SK-N-SH treated with all-trans-retinoic acid at 6 μM for 48 hours (cell line): ENCODE measurements around the gene TAF13.

ENCODE experiments used
- ARNTL ChIP-seq: fragments of 450-650 bp; formaldehyde crosslinking; IDR thresholded peaks from 2 replicates; pipeline ENCODE4 v1.5.0; 2020; ENCODE audit warnings: low read depth, mild to moderate bottlenecking, moderate library complexity, borderline replicate concordance
- CREB5 ChIP-seq: fragments of 250-450 bp; sonication (Bioruptor Pico); IDR thresholded peaks from 2 replicates; pipeline ENCODE4 v1.5.1; 2020; ENCODE audit warnings: low read depth, mild to moderate bottlenecking, moderate library complexity
- ESRRG ChIP-seq: fragments of 250-450 bp; sonication (Bioruptor Pico); IDR thresholded peaks from 2 replicates; pipeline ENCODE4 v1.6.1; 2021; ENCODE audit warnings: mild to moderate bottlenecking
- OSR1 ChIP-seq: fragments of 250-450 bp; sonication (Bioruptor Pico); IDR thresholded peaks from 2 replicates; pipeline ENCODE4 v1.8.0; 2022; ENCODE audit warnings: moderate library complexity, mild to moderate bottlenecking, inconsistent platforms
- PATZ1 ChIP-seq: fragments of 250-450 bp; sonication (Bioruptor Pico); IDR thresholded peaks from 2 replicates; pipeline ENCODE4 v1.8.0; 2020; ENCODE audit warnings: mild to moderate bottlenecking, moderate library complexity, borderline replicate concordance
- RARB ChIP-seq: fragments of 250-450 bp; sonication (Bioruptor Pico); IDR thresholded peaks from 2 replicates; pipeline ENCODE4 v1.8.0; 2021; ENCODE audit warnings: mild to moderate bottlenecking, moderate library complexity
- SNAI2 ChIP-seq: fragments of 250-450 bp; sonication (Bioruptor Pico); IDR thresholded peaks from 2 replicates; pipeline ENCODE4 v1.5.0; 2020; ENCODE audit warnings: mild to moderate bottlenecking, moderate library complexity
- TSHZ2 ChIP-seq: fragments of 250-450 bp; sonication (Bioruptor Pico); IDR thresholded peaks from 2 replicates; pipeline ENCODE4 v1.5.0; 2020; ENCODE audit warnings: mild to moderate bottlenecking, moderate library complexity
- ZFP3 ChIP-seq: fragments of 250-450 bp; sonication (Bioruptor Pico); IDR thresholded peaks from 2 replicates; pipeline ENCODE4 v1.5.0; 2020; ENCODE audit warnings: mild to moderate bottlenecking, moderate library complexity
- ZFP30 ChIP-seq: fragments of 450-650 bp; formaldehyde crosslinking; IDR thresholded peaks from 2 replicates; pipeline ENCODE4 v1.5.0; 2022; ENCODE audit warnings: mild to moderate bottlenecking, moderate library complexity
- ZNF70 ChIP-seq: fragments of 450-650 bp; formaldehyde crosslinking; IDR thresholded peaks from 2 replicates; pipeline ENCODE4 v1.5.0; 2020; ENCODE audit warnings: mild to moderate bottlenecking, moderate library complexity

GRCh38 chr1:109079240-109079622, 3.4 kb upstream of the TAF13 start:
- TF ChIP-seq PATZ1 (CRISPR knock-in tag) (no peak), ESRRG (CRISPR knock-in tag) (no peak), SNAI2 (CRISPR knock-in tag) (no peak), ZFP30 (CRISPR knock-in tag) (no peak), OSR1 (no peak), ZFP3 (CRISPR knock-in tag) (no peak), CREB5 (no peak), ARNTL (CRISPR knock-in tag) (no peak), ZNF70 (CRISPR knock-in tag) (no peak), RARB (CRISPR knock-in tag) (no peak), TSHZ2 (CRISPR knock-in tag) (no peak)
